SIG-M5 (cell line): ENCODE data around the gene ACY1.

Source experiments
- DNase-seq: peaks from one replicate; lab custom pipeline; 2025; lab: John Stamatoyannopoulos, UW

The ACY1 gene

GRCh38 chr3:52005571-52005986 lies 22.2 kb downstream of the ACY1 start:
- DNase-seq = no peak

DNA sequence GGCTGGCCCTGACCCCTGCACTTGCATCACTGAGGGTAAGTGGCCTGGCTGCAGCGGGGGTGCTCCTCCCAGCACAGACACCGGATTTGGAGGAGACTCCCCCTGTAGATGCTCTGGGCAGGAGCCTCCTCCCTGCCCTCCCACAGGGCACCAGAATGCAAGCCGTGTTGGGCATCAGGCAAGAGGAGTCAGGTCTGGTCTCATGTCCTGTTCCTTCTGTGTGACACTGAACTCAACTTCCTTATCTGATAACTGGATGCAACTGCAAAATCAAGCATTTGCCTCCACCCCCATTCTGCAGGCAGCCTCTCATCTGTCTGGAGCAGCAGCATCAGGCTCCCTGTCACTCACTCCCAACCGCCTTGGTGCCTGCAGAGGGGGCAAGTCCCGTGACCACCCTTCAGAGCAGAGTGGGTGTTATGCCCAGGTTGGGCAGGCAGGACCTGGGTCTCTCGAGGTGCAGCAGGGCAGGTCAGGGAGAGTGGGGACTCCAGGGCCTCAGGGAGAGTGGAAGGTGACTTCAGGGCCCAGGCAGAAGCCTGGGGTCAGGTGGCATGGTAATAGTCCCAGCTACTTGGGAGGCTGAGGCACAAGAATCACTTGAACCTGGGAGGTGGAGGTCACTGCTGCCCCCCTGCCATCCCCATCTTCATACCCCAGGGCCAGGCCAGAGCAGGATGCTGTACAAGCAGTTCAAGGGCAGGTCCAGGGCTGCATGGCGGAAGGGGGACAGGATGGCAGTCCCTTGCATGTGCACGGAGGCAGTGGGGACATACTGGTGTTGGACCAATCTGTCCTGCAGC lies 22.9 kb downstream of the ACY1 start:
- DNase-seq = no peak

DNA sequence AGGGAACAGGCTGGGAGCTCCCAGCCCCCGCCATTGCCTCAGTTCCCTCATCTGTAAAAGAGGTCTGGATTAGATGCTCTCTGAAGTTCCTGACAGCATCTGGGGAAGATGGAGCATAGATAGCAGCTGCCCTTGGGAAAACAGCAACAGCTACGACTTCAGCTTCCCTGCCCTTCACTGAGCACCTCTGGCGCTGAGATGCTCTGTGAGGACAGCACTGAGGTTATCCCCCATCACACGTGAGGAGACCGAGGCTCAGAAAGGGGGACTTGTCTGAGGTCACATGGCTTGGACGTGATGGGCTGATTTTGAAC lies 23.4 kb downstream of the ACY1 start:
- no peak for DNase-seq

GRCh38 chr3:52007291-52007690 lies 24.0 kb downstream of the ACY1 start:
- no peak for DNase-seq

DNA sequence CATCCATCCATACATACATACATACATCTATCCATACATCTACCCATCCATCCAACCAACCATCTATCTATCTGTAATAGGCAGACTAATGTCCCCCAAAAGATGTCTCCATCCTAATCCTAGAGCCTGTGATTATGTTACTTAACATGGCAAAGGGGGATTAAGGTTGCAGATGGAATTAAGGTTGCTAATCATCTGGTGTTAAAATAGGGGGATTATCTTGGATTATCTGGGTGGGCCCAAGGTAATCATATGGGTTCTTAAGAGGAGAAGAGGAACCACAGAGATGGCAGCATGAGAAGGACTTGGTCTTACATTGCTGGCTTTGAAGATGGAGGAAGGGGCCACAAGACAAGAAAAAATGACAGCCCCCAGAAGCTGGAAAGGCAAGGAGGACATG lies 27.1 kb downstream of the ACY1 start:
- no peak for DNase-seq

GRCh38 chr3:52012699-52013098 lies 29.4 kb downstream of the ACY1 start:
- no peak for DNase-seq

- no peak for DNase-seq
Observed at GRCh38 chr3:52013802-52014598, 30.7 kb downstream of the ACY1 start.

DNA sequence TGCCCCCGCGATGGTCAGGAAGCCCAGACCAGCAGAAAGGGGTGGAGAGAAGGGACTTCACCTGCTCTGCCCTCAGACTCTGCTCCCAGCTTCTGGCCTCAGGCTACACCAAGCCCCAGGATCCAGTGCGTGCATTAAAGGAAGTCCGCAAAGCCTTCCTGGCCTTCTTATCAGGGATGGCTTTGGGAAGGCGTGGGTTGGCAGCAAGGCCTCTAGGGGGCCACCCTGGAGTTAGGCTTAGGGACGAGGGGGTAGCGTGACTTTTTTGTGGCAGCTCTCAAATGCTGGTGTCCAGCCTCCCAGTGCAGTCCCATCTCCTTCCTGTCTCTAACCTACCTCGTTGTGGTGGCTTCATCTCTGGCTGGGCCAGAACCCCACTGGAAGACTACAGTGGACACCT lies 31.3 kb downstream of the ACY1 start:
- no peak for DNase-seq

DNA sequence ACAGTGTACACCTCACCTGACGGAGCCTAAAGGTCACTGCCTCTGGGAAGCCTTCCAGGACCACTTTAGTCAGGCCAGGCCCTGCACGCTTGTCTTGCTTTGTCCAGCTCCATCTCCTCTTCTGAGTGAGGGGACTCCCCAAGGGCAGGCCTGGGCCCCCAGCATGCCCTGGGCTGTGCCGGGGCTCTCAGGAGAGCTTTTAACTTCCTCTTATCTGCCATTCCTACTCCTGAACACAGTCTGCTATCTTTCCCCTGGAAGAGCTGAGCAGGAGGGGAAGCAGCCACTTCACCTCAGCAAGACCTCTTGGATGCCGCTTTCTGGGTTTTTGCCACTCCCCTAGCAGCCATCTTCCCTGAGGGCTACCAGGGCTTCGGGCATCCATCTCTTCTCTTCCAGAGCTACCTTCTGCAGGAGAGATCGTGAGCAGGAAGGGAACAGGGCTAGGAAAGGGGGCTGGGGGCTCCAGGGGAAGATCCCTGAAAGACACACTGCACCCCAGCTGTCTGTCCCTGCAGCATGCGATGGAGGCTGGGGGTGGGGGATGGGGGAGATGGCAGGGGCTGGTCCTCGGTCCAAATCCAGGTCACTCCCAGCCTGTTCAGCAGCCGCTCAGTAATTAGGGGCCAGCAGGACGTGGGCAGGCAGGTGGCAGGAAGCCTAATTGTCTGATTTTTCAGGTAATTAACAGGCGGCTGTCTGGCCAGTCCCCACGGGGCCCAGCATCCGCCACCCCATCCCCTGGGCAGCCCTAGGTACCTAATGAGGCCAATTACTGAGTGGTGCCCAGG lies 32.3 kb downstream of the ACY1 start:
- no peak for DNase-seq

GRCh38 chr3:52017586-52017985 lies 34.3 kb downstream of the ACY1 start:
- no peak for DNase-seq

GRCh38 chr3:52018319-52019000 lies 35.1 kb downstream of the ACY1 start:
- DNase-seq = no peak

DNA sequence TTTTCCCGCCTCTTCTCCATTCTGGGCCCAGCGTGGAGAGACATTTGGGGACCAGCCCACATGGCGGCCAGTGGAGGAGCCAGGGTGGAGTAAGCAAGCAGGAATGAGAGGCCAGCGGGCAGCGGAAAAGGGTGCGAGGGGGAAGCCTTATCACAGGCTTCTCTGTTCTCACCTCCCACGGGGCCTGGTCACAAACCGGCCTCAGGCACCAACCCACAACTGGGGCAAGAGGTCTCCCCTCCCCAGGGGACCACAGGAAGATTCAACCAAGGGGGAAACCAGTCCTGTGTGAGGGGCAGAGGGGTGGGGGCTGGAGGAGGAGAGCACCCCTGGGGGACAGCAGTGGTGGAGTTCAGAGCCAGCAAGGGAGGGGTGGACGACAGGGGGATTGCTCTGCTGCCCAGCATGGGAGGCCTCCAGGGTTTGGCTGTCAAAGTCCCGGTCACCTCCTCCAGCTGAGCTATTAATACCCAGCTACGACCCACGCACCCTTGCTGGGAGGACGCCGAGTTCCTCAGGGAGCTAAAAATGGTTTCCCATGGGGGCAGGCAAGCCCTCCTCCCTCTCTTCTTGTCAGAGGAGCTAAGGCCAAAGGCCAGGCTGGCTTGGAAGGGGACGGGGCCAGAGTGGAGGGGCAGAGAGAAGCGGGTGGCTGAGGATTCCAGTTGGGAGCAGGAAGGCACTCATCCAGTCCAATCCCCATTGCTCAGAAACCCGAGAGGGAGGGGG lies 36.2 kb downstream of the ACY1 start:
- DNase-seq = no peak

- DNase-seq = no peak
Observed at GRCh38 chr3:52020796-52021195, 37.5 kb downstream of the ACY1 start.

- DNase-seq = no peak
Observed at GRCh38 chr3:52021489-52022268, 38.3 kb downstream of the ACY1 start.

GRCh38 chr3:52022323-52023100 lies 39.2 kb downstream of the ACY1 start:
- no peak for DNase-seq

DNA sequence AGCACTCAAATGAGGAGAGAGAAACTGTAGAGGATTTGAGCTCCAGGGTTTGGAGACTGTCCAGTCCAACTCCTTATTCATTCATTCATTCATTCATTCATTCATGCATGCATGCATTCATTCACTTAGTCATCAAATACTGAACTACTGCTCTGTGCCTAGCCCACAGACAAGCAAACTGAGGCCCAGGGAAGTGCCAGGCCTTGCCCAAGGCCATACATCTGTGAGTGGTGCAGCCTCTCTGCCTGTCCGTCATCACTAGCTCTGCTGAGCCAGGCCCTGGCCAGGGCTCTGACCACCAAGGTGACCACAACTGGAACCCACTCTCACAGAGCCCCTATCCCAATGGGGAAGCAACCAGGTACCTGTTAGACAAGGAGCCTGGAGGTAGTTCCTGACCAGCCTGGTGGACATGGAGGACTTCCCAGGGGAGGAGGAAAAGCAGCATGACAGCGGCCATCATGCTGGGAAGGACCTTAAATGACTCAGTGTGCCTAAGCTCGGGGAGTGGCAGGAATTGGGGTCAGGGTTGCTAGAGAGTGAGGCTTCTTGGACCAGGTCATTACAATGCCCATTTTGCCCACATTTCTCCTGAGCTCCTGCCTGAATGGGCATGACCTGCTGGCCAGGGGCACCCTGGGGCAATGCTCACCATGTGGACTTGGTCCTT lies 39.9 kb downstream of the ACY1 start:
- no peak for DNase-seq

- DNase-seq = no peak
Observed at GRCh38 chr3:52023860-52024764, 40.8 kb downstream of the ACY1 start.

- DNase-seq = no peak
Observed at GRCh38 chr3:52024765-52025452, 41.6 kb downstream of the ACY1 start.
